HEK293T (cell line): ENCODE results near the gene VSX1.

Source experiments
- CTCF ChIA-PET: fragments of 350-600 bp; formaldehyde crosslinking; extraction: SDS; loops from one replicate; lab custom pipeline; 2021; ENCODE audit warnings: antibody characterized with exemption, inconsistent platforms; lab: Yijun Ruan, JAX
- POLR2A ChIA-PET: fragments of 350-600 bp; formaldehyde crosslinking; extraction: SDS; loops from one replicate; lab custom pipeline; 2020; ENCODE audit warnings: antibody characterized with exemption, inconsistent platforms; lab: Yijun Ruan, JAX
- DNase-seq: peaks from one replicate; pipeline ENCODE4 v3.0.0; 2012; ENCODE audit warnings: mixed read lengths; ENCODE audit errors: extremely low spot score
- ARNT ChIP-seq: fragments of 450-650 bp; IDR thresholded peaks from 2 replicates; pipeline ENCODE4 v1.6.1; 2017; ENCODE audit warnings: mild to moderate bottlenecking
- BHLHE40 ChIP-seq: fragments of 450-650 bp; IDR thresholded peaks from 2 replicates; pipeline ENCODE4 v1.6.1; 2016; ENCODE audit warnings: mild to moderate bottlenecking, moderate library complexity, borderline replicate concordance
- CTBP1 ChIP-seq: fragments of 450-650 bp; IDR thresholded peaks from 2 replicates; pipeline ENCODE4 v1.6.1; 2016; ENCODE audit warnings: borderline replicate concordance
- ELF4 ChIP-seq: fragments of 450-650 bp; IDR thresholded peaks from 2 replicates; pipeline ENCODE4 v1.6.1; 2017; ENCODE audit warnings: antibody characterized with exemption
- FOXA1 ChIP-seq: fragments of 450-650 bp; IDR thresholded peaks from 2 replicates; pipeline ENCODE4 v1.6.1; 2016; ENCODE audit warnings: mild to moderate bottlenecking
- FOXK2 ChIP-seq: fragments of 450-650 bp; IDR thresholded peaks from 2 replicates; pipeline ENCODE4 v1.6.1; 2016; ENCODE audit warnings: mild to moderate bottlenecking
- FOXM1 ChIP-seq: fragments of 450-650 bp; IDR thresholded peaks from 2 replicates; pipeline ENCODE4 v1.6.1; 2017; ENCODE audit warnings: mild to moderate bottlenecking, borderline replicate concordance
- HDGF ChIP-seq: fragments of 450-650 bp; IDR thresholded peaks from 2 replicates; pipeline ENCODE4 v1.6.1; 2017; ENCODE audit warnings: antibody characterized with exemption, borderline replicate concordance
- L3MBTL2 ChIP-seq: fragments of 450-650 bp; conservative IDR thresholded peaks from 2 replicates; pipeline ENCODE4 v1.6.1; 2016; ENCODE audit warnings: mild to moderate bottlenecking
- LEF1 ChIP-seq: fragments of 450-650 bp; IDR thresholded peaks from 2 replicates; pipeline ENCODE4 v1.6.1; 2017; ENCODE audit warnings: mild to moderate bottlenecking, borderline replicate concordance
- NFRKB ChIP-seq: fragments of 450-650 bp; IDR thresholded peaks from 2 replicates; pipeline ENCODE4 v1.6.1; 2016; ENCODE audit warnings: mild to moderate bottlenecking, moderate library complexity
- SP1 ChIP-seq: fragments of 450-650 bp; IDR thresholded peaks from 2 replicates; pipeline ENCODE4 v1.6.1; 2017
- SUZ12 ChIP-seq: fragments of 450-650 bp; IDR thresholded peaks from 2 replicates; pipeline ENCODE4 v1.6.1; 2016; ENCODE audit warnings: mild to moderate bottlenecking
- TARDBP ChIP-seq: fragments of 450-650 bp; IDR thresholded peaks from 2 replicates; pipeline ENCODE4 v1.6.1; 2016
- ZNF384 ChIP-seq: fragments of 450-650 bp; IDR thresholded peaks from 2 replicates; pipeline ENCODE4 v1.6.1; 2016
- TF ChIP-seq, protein P1 (sequence below): fragments of 450-650 bp; IDR thresholded peaks from 2 replicates; pipeline ENCODE4 v1.6.1; 2016

VSX1 gene

DNA sequence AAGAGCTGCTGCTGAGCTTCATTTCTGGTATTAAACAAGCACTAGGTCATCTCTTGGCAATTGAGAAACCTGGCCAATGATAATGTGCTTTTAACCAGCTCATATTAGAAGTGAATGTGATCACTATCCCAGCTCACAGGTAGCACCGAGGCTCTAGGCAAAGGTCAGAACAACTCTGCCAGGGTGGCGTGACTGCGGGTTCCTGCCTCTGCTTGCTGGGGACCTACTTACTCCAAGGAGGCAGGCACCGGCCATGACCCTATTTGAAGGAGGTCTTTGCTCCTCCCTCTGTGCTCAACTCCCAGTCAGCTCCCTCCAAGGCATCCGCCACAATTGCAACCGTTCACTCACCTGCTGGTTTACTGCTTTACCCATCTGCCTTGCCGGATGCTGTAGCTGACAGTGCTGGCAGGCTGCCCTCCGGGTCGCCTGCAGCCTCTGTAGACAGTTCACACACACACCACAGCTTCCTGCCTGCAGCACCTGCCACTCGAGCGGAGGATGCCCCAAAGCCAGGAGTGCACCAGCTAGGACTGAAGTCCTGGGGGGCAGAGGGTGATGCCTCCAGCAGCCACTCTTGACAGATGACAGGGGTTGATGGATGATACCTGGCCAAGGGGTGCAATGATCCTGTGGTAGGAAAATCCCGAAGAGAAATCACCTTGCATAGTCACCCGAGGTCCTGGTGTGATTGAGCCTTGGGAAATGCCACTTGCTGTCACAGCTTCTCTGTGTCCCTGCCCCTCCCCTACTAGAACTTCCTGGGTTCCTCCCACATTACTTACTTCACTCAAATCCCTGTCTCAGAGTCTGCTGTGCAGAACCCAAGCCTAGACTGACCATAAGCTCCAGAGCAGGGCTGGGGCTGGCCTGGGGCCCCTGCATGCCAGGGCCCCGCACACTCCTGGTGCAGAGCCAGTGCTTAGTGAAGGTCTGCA is 8.8 kb upstream of the VSX1 start:
- CTCF ChIA-PET = no interaction called here
- POLR2A ChIA-PET = no interaction called here
- no peak for DNase-seq
- TF ChIP-seq FOXM1 = no peak
- TF ChIP-seq, protein P1, sequence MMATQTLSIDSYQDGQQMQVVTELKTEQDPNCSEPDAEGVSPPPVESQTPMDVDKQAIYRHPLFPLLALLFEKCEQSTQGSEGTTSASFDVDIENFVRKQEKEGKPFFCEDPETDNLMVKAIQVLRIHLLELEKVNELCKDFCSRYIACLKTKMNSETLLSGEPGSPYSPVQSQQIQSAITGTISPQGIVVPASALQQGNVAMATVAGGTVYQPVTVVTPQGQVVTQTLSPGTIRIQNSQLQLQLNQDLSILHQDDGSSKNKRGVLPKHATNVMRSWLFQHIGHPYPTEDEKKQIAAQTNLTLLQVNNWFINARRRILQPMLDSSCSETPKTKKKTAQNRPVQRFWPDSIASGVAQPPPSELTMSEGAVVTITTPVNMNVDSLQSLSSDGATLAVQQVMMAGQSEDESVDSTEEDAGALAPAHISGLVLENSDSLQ = no peak
- TF ChIP-seq ELF4 = no peak
- no peak for TF ChIP-seq HDGF
- no peak for TF ChIP-seq SP1
- TF ChIP-seq FOXK2 = no peak
- no peak for TF ChIP-seq CTBP1

DNA sequence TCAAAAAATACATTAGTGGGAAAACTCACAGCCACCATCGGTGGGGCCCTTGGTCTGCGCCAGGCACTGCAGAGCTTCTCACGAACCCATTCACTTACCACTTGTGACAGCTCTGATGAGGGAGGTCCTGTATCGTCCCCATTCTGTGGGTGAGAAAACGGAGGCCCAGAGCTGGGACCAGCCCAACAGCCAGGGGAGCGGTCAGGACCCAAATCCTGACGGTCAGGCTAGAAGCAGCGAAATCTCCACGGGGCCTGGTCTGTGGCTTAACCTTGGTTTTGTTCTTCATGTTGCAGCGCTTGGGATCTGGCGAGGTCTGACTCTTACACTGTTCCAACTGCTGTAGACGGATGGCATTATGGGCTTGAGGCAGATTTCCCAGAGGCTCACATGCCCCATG is 7.7 kb upstream of the VSX1 start:
- no peak for DNase-seq
- CTCF ChIA-PET = no interaction called here

DNA sequence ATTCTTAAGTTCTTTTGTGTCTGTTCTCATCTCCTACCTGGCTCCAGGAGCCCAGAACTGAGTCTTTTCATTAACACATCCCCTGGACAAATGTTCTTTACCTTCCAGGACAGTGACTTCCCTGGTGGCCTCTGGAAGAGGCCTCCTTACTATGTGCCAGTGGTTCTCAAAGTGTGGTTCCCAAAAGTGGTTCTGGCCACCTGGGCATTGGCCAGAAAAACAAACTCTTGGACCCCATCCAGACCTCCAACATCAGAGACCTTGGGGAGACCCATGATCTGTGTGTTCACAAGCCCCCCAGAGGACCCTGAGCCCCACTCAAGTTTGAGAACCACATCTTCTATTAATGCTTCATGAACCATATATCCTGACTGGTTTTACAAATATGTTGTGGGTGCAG is 7.2 kb upstream of the VSX1 start:
- CTCF ChIA-PET = no interaction called here
- no peak for DNase-seq
- POLR2A ChIA-PET = no interaction called here
- no peak for TF ChIP-seq ELF4
- TF ChIP-seq FOXK2 = no peak
- no peak for TF ChIP-seq LEF1
- no peak for TF ChIP-seq NFRKB
- TF ChIP-seq, protein P1 = no peak
- no peak for TF ChIP-seq CTBP1
- TF ChIP-seq SP1 = no peak
- TF ChIP-seq ARNT = no peak
- TF ChIP-seq HDGF = no peak
- no peak for TF ChIP-seq TARDBP
- no peak for TF ChIP-seq L3MBTL2
- no peak for TF ChIP-seq FOXM1
- no peak for TF ChIP-seq SUZ12

More for the DNA sequence above, 7.7 kb upstream of the VSX1 start:
- POLR2A ChIA-PET = no interaction called here
- TF ChIP-seq SUZ12 (no peak), CTBP1 (no peak), ELF4 (no peak), FOXK2 (no peak), FOXA1 (no peak), NFRKB (no peak)
- TF ChIP-seq, protein P1 = no peak

DNA sequence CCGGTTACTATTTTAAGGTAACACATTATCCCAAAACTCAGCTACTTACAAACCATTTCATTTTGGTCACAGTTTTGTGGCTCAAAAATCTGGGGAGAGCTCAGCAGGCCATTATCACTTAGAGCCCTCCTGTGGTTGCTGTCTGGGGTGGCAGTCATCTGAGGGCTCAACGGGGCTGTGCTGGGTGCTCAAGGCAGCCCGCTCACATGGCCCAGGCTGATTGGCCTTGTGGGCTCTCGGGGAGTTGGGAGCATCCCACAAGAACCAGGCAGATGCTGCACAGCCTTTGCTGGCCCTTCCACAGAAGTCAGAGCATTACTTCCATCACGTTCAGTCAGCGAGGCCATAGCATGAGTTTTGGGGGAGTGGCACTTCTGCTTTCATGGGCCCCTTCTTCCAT is 6.3 kb upstream of the VSX1 start:
- TF ChIP-seq CTBP1 (no peak), ARNT (no peak), FOXM1 (no peak), ZNF384 (no peak), NFRKB (no peak), L3MBTL2 (no peak), HDGF (no peak), BHLHE40 (no peak), ELF4 (no peak), SUZ12 (no peak), SP1 (no peak), FOXK2 (no peak), LEF1 (no peak)
- TF ChIP-seq, protein P1 = no peak
- ChIA-PET CTCF (no interaction called here), POLR2A (no interaction called here)
- DNase-seq = no peak

DNA sequence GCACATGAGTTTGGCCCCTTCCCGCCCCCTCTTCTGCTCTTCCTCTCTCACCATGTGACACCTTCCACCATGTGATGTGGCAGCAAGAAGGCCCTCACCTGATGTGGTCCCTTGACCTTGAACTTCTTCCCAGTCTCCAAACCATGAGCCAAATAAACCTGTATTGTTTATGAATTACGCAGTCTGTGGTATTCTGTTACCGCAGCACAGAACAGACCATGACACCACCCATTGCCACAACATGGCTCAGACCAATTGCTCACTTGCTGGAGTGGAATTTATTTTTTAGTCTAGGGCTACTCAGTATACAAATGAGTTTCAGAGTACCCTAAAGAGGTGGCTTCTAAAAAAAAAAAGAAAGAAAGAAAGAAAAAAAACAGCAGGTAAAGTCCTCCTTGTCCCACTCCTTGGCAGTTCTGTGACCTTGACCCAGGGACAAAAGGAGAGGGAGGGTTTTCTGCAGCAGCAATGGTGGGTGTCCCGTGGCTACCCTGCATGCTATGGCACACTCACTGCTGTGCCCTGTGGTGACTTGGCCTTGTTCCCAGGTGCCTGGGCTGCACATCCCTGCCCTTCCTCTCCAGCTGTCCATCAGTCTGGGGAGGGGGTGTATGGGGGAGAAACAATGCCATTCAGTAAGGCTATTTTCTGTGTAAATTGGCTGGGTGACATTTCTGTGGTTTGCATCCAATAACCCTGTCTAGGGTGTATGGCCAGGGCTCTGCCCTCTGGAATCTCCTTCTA is 5.4 kb upstream of the VSX1 start:
- POLR2A ChIA-PET = no interaction called here
- TF ChIP-seq CTBP1 (no peak), LEF1 (no peak), FOXM1 (no peak), SP1 (no peak), FOXK2 (no peak), NFRKB (no peak), BHLHE40 (no peak), TARDBP (no peak), L3MBTL2 (no peak), FOXA1 (no peak), ARNT (no peak), HDGF (no peak), SUZ12 (no peak), ZNF384 (no peak), ELF4 (no peak)
- TF ChIP-seq, protein P1 = no peak
- CTCF ChIA-PET = no interaction called here
- DNase-seq = no peak
